GM21576 (cell line): Measurements from ENCODE around the gene SYCP3.

Experiments
- ATAC-seq: cut with Tn5 transposase; IDR thresholded peaks from one replicate; pipeline ENCODE4 v1.9.1; 2021; ENCODE audit warnings: mild to moderate bottlenecking, moderate library complexity; ENCODE audit not compliant: unreplicated experiment

The SYCP3 gene

GRCh38 chr12:101714877-101715444 is 24.3 kb downstream of the SYCP3 start:
- ATAC-seq = no peak

GRCh38 chr12:101713930-101714329 is 25.3 kb downstream of the SYCP3 start:
- ATAC-seq = no peak

- no peak for ATAC-seq
Measured at GRCh38 chr12:101713059-101713682, 26.1 kb downstream of the SYCP3 start.

GRCh38 chr12:101710288-101710687 is 29.0 kb downstream of the SYCP3 start:
- no peak for ATAC-seq

- ATAC-seq = no peak
Measured at GRCh38 chr12:101707131-101707782, 32.0 kb downstream of the SYCP3 start.

- no peak for ATAC-seq
Measured at GRCh38 chr12:101706403-101706802, 32.9 kb downstream of the SYCP3 start.

- no peak for ATAC-seq
Measured at GRCh38 chr12:101703487-101703886, 35.8 kb downstream of the SYCP3 start.

GRCh38 chr12:101700299-101700820 is 38.9 kb downstream of the SYCP3 start:
- no peak for ATAC-seq

- ATAC-seq = no peak
Measured at GRCh38 chr12:101698800-101699347, 40.4 kb downstream of the SYCP3 start.

- ATAC-seq = peak; percentile 38
Measured at GRCh38 chr12:101697930-101698799, 41.1 kb downstream of the SYCP3 start.

- peak; percentile 59 for ATAC-seq
Measured at GRCh38 chr12:101697197-101697929, 41.9 kb downstream of the SYCP3 start, which contains the start of gene CHPT1. Gene CHPT1 (plus strand): TSS chr12:101697640. CDS start chr12:101697862, 222 bp downstream.

- ATAC-seq = no peak
Measured at GRCh38 chr12:101696251-101697196, 42.7 kb downstream of the SYCP3 start.

- no peak for ATAC-seq
Measured at GRCh38 chr12:101695706-101696105, 43.6 kb downstream of the SYCP3 start.

- ATAC-seq = no peak
Measured at GRCh38 chr12:101694986-101695385, 44.3 kb downstream of the SYCP3 start.

- no peak for ATAC-seq
Measured at GRCh38 chr12:101694297-101694848, 44.9 kb downstream of the SYCP3 start.

GRCh38 chr12:101691503-101692096 is 47.7 kb downstream of the SYCP3 start:
- ATAC-seq = no peak

GRCh38 chr12:101690544-101691098 is 48.6 kb downstream of the SYCP3 start:
- no peak for ATAC-seq

- no peak for ATAC-seq
Measured at GRCh38 chr12:101686176-101686575, 53.1 kb downstream of the SYCP3 start.
